OCI-LY1 (cell line): ENCODE measurements around the gene SLC38A2.

Experiments used
- H2AFZ ChIP-seq: fragments of 200-600 bp; sonication (generic), shearing (Covaris generic); 2 replicates; pipeline ENCODE4 v1.6.0; 2014; ENCODE audit warnings: antibody characterized with exemption, mild to moderate bottlenecking, low read length
- H3F3A ChIP-seq: fragments of 200-600 bp; sonication (generic), shearing (Covaris generic); 2 replicates; pipeline ENCODE4 v1.6.0; 2014; ENCODE audit warnings: mild to moderate bottlenecking, antibody characterized with exemption, low read length, moderate library complexity; ENCODE audit not compliant: insufficient read depth
- H3K27ac ChIP-seq: fragments of 200-600 bp; sonication (generic); 2 replicates; pipeline ENCODE4 v1.5.1; 2014; ENCODE audit warnings: low read length, mixed run types, mild to moderate bottlenecking, low read depth; ENCODE audit not compliant: poor library complexity, severe bottlenecking
- H3K27me3 ChIP-seq: fragments of 200-600 bp; sonication (generic); 2 replicates; pipeline ENCODE4 v1.6.0; 2014; ENCODE audit warnings: antibody characterized with exemption, mild to moderate bottlenecking, low read length, moderate library complexity; ENCODE audit not compliant: insufficient read depth
- H3K36me3 ChIP-seq: fragments of 200-600 bp; sonication (generic); 2 replicates; pipeline ENCODE4 v1.6.1; 2014; ENCODE audit warnings: mild to moderate bottlenecking, antibody characterized with exemption, low read length, moderate library complexity, mixed read lengths; ENCODE audit not compliant: insufficient read depth
- H3K4me1 ChIP-seq: fragments of 200-600 bp; sonication (generic); 2 replicates; pipeline ENCODE4 v1.5.1; 2014; ENCODE audit warnings: mild to moderate bottlenecking, low read length, moderate library complexity; ENCODE audit not compliant: insufficient read depth, severe bottlenecking
- H3K4me2 ChIP-seq: fragments of 200-600 bp; sonication (generic), shearing (Covaris generic); 2 replicates; pipeline ENCODE4 v1.6.1; 2014; ENCODE audit warnings: low read length
- H3K4me3 ChIP-seq: fragments of 200-600 bp; sonication (generic); 2 replicates; pipeline ENCODE4 v1.5.1; 2014; ENCODE audit warnings: low read length, low read depth, mild to moderate bottlenecking, mixed read lengths; ENCODE audit not compliant: poor library complexity, severe bottlenecking
- H3K79me2 ChIP-seq: fragments of 200-600 bp; shearing (Covaris generic); 2 replicates; pipeline ENCODE4 v1.6.1; 2016; ENCODE audit warnings: mixed run types, low read length, mixed read lengths; ENCODE audit not compliant: insufficient read depth
- H3K9ac ChIP-seq: fragments of 200-600 bp; sonication (generic), shearing (Covaris generic); 2 replicates; pipeline ENCODE4 v1.6.1; 2014; ENCODE audit warnings: mild to moderate bottlenecking, low read length, mixed read lengths
- H3K9me2 ChIP-seq: fragments of 200-600 bp; sonication (generic), shearing (Covaris generic); 2 replicates; pipeline ENCODE4 v1.6.1; 2014; ENCODE audit warnings: low read depth, mild to moderate bottlenecking, low read length, mixed read lengths
- H3K9me3 ChIP-seq: fragments of 200-600 bp; shearing (Covaris generic); 2 replicates; pipeline ENCODE4 v1.6.1; 2014; ENCODE audit warnings: low read length, mixed read lengths
- H4K20me1 ChIP-seq: fragments of 200-600 bp; sonication (generic), shearing (Covaris generic); 2 replicates; pipeline ENCODE4 v1.6.0; 2016; ENCODE audit warnings: mild to moderate bottlenecking, low read length; ENCODE audit not compliant: insufficient read depth
- CTCF ChIP-seq: fragments of 200-600 bp; sonication (generic), shearing (Covaris generic); IDR thresholded peaks from 2 replicates; pipeline ENCODE4 v1.5.1; 2017; ENCODE audit warnings: mild to moderate bottlenecking, antibody characterized with exemption, low read length, moderate library complexity, mixed read lengths
- EZH2 ChIP-seq: fragments of 200-600 bp; sonication (generic), shearing (Covaris generic); IDR thresholded peaks from 2 replicates; pipeline ENCODE4 v1.8.0; 2017; ENCODE audit warnings: borderline replicate concordance, mixed run types, mild to moderate bottlenecking, antibody characterized with exemption, low read length, moderate library complexity, mixed read lengths

The SLC38A2 gene

GRCh38 chr12:46320731-46321130 lies 51.8 kb downstream of the SLC38A2 start:
- no peaks in the 10 kb centered on the region for H3F3A ChIP-seq
- no peaks in the 10 kb centered on the region; the same call in 1 of the 2 replicates for H3K9me3 ChIP-seq
- H3K36me3 ChIP-seq = no peaks in the 10 kb centered on the region
- no peak for TF ChIP-seq EZH2
- no peak for TF ChIP-seq CTCF
- no peaks in the 10 kb centered on the region for H3K27me3 ChIP-seq
- H3K4me3 ChIP-seq = no peak overlapping the region
- no peaks in the 10 kb centered on the region for H3K79me2 ChIP-seq
- no peak overlapping the region for H3K4me2 ChIP-seq
- no peaks in the 10 kb centered on the region for H4K20me1 ChIP-seq
- H2AFZ ChIP-seq = no peak overlapping the region
- no peaks in the 10 kb centered on the region for H3K4me1 ChIP-seq
- no peak overlapping the region for H3K27ac ChIP-seq
- H3K9ac ChIP-seq = no peak overlapping the region
- H3K9me2 ChIP-seq = no peaks in the 10 kb centered on the region

- Histone ChIP-seq H3K4me2 (no peak overlapping the region), H3F3A (no peaks in the 10 kb centered on the region), H3K36me3 (no peaks in the 10 kb centered on the region), H3K9me2 (no peaks in the 10 kb centered on the region), H3K27ac (no peak overlapping the region), H2AFZ (no peak overlapping the region), H3K9me3 (no peaks in the 10 kb centered on the region), H3K4me3 (no peak overlapping the region), H3K79me2 (no peaks in the 10 kb centered on the region), H4K20me1 (no peaks in the 10 kb centered on the region), H3K4me1 (no peaks in the 10 kb centered on the region), H3K9ac (no peak overlapping the region), H3K27me3 (no peaks in the 10 kb centered on the region)
- no peak for TF ChIP-seq EZH2
- no peak for TF ChIP-seq CTCF
These were observed 54.5 kb downstream of the SLC38A2 start for GRCh38 chr12:46318037-46318436.
